GM12801 (cell line): Measurements from ENCODE around the gene KIF17.

Source experiments
- CTCF ChIP-seq: IDR thresholded peaks from one replicate; pipeline ENCODE4 v1.5.1; 2011; ENCODE audit warnings: control low read depth; ENCODE audit not compliant: insufficient read length; ENCODE audit errors: extremely low read depth

KIF17 gene

GRCh38 chr1:20726118-20726911 lies 8.5 kb upstream of the KIF17 start:
- TF ChIP-seq CTCF = no peak

- TF ChIP-seq CTCF = no peak
Measured at GRCh38 chr1:20725189-20726117, 7.6 kb upstream of the KIF17 start.

- no peak for TF ChIP-seq CTCF
Measured at GRCh38 chr1:20724364-20725188, 6.8 kb upstream of the KIF17 start.

GRCh38 chr1:20723537-20724363 lies 5.9 kb upstream of the KIF17 start:
- no peak for TF ChIP-seq CTCF

GRCh38 chr1:20723159-20723536 lies 5.3 kb upstream of the KIF17 start:
- TF ChIP-seq CTCF = no peak

GRCh38 chr1:20721117-20722061 lies 3.6 kb upstream of the KIF17 start:
- TF ChIP-seq CTCF = no peak
